Right lobe of liver (tissue), 6 donors: ENCODE data around the gene PPCS. TPM values are rescaled to one million over a fixed set of nuclear protein-coding genes. Genes with fewer than 3 reads are reported as not detected.
"Not testable (repeated sequence)": the region's sequence is repeated elsewhere in the genome, so short reads cannot be mapped to it uniquely, and the experiment has no call there.

ENCODE experiments used
- ATAC-seq, 4 donors: fragments of 200-7000 bp; cut with Tn5 transposase; one replicate each; pipeline ENCODE4 v1.9.1; 2020; ENCODE audit warnings: mild to moderate bottlenecking in 4 of 4, moderate library complexity in 4 of 4
- DNase-seq, 3 donors: peaks; one replicate each; pipeline ENCODE4 v3.0.0-alpha.2; 2020
- H3K27ac ChIP-seq, 3 donors: fragments of 200-600 bp; one replicate each; pipeline ENCODE4 v1.8.0; 2022
- H3K27me3 ChIP-seq, 2 donors: fragments of 200-600 bp; one replicate each; pipeline ENCODE4 v1.8.0; 2022
- H3K36me3 ChIP-seq, 4 donors: fragments of 200-600 bp; sonication (generic) in 1 of 4; one replicate each; pipeline versions ENCODE4 v1.5.1 to v1.8.0; 2017 to 2022; ENCODE audit warnings: control low read depth in 1 of 4
- H3K4me1 ChIP-seq, 4 donors: fragments of 200-600 bp; sonication (generic) in 1 of 4; one replicate each; pipeline versions ENCODE4 v1.5.1 to v1.8.0; 2017 to 2022; ENCODE audit warnings: control low read depth in 1 of 4
- H3K4me3 ChIP-seq, 3 donors: fragments of 200-600 bp; one replicate each; pipeline ENCODE4 v1.8.0; 2022
- H3K9me3 ChIP-seq, 4 donors: fragments of 200-600 bp; sonication (generic) in 1 of 4; one replicate each; pipeline versions ENCODE4 v1.5.1 to v1.8.0; 2017 to 2022; ENCODE audit warnings: control low read depth in 1 of 4
- POLR2A ChIP-seq: fragments of 450-650 bp; IDR thresholded peaks from one replicate; pipeline ENCODE4 v1.6.1; 2017; ENCODE audit warnings: antibody characterized with exemption, mild to moderate bottlenecking
- WGBS: methylation state at CpG from one replicate; pipeline ENCODE4 v1.1.6; 2018; ENCODE audit warnings: low coverage, low lambda C conversion rate; ENCODE audit not compliant: insufficient coverage; ENCODE audit errors: missing lambda C conversion rate; 5-methylcytosine and 5-hydroxymethylcytosine counted together
- intact Hi-C, 2 donors: fragments of 100-400 bp; cut with DNase I; formaldehyde crosslinking; loops; one replicate each; pipeline versions ENCODE4 v1.11.2 to v1.14.1; 2022
- total RNA-seq, 6 experiments: library from RNA; depleted of rRNA in 2 of 6; stranded (reverse); fragments of >200 nt in 2 of 6; fragmentation: NEBNext Ultra II Directional in 3 of 6; extraction: Animal tissue kit (Norgen Biotek cat#: 25700) in 3 of 6; gene quantifications; one replicate each; pipeline versions ENCODE4 v1.1.0 to v1.2.4, GENCODE V29; 2016 to 2023
- TF ChIP-seq, protein P1 (sequence below), 4 donors: fragments of 200-600 bp in 3 of 4; fragments of 450-650 bp in 1 of 4; IDR thresholded peaks; one replicate each; pipeline versions ENCODE4 v1.5.1 to v1.8.0; 2016 to 2022; ENCODE audit warnings: antibody characterized with exemption in 4 of 4, mild to moderate bottlenecking in 2 of 4
- donor health status: DM: no; HTN: yes; CAD: no.
- donor health status: DM: no; HTN: no; CAD: no.
- donor health status: DM: no; HTN: no; CAD: no.
- donor health status: DM: no; HTN: yes; CAD: no.
- donor health status: DM: no; HTN: yes; CAD: no.

PPCS gene
- total RNA-seq, 6 experiments from 2014 or later, result 36.3 to 44.1 (median 42.7) TPM

DNA sequence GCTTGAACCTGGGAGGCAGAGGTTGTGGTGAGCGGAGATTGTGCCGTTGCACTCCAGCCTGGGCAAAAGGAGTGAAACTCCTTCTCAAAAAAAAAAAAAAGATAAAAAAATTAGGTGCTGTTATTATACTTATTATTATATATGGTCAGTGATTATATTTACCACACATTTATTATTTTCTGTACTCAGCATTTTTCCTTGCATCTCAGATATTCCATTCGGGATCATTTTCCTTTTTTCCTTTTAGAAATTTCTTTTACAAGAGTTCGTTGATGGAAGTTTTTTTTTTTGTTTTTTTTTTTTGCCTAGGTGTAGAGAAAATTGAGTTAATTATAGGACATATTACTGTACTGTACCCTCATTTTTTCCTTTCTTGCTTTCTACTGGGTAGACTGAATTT lies 20.3 kb downstream of the PPCS start:
- no peak for DNase-seq
- Histone ChIP-seq H3K27me3 (no peaks in the 10 kb centered on the region), H3K9me3 (no peaks in the 10 kb centered on the region), H3K4me1 (no peaks in the 10 kb centered on the region), H3K27ac (no peak overlapping the region), H3K4me3 (no peak overlapping the region), H3K36me3 (no peaks in the 10 kb centered on the region)
- intact Hi-C loops, result no loop called here
- ATAC-seq, result no peak
- 83% methylated on average over 4 of the region's 4 CpGs for WGBS
- TF ChIP-seq, protein P1, sequence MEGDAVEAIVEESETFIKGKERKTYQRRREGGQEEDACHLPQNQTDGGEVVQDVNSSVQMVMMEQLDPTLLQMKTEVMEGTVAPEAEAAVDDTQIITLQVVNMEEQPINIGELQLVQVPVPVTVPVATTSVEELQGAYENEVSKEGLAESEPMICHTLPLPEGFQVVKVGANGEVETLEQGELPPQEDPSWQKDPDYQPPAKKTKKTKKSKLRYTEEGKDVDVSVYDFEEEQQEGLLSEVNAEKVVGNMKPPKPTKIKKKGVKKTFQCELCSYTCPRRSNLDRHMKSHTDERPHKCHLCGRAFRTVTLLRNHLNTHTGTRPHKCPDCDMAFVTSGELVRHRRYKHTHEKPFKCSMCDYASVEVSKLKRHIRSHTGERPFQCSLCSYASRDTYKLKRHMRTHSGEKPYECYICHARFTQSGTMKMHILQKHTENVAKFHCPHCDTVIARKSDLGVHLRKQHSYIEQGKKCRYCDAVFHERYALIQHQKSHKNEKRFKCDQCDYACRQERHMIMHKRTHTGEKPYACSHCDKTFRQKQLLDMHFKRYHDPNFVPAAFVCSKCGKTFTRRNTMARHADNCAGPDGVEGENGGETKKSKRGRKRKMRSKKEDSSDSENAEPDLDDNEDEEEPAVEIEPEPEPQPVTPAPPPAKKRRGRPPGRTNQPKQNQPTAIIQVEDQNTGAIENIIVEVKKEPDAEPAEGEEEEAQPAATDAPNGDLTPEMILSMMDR (IDR thresholded peaks at IDR 0.05), result no peak
- no peak for TF ChIP-seq POLR2A

DNA sequence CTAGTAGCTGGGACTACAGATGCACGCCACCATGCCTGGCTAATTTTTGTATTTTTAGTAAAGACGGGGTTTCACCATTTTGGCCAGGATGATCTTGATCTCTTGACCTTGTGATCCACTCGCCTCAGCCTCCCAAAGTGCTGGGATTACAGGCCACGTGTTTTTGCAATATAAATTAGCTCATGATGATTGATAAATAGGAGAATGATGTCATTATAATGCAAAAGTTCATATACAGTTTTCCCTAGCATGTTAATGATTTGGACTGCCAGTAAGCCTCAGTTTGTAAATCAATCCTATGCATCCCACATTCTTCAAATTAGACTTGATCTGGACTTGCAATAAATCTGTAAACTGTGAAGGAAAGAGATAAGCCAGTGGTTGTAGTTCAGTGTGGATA lies 21.0 kb downstream of the PPCS start:
- 84% methylated on average over 4 of the region's 4 CpGs for WGBS
- H3K9me3 ChIP-seq, H3K27ac ChIP-seq, H3K4me3 ChIP-seq, DNase-seq, intact Hi-C loops, H3K4me1 ChIP-seq, ATAC-seq, H3K36me3 ChIP-seq, H3K27me3 ChIP-seq: not testable (repeated sequence)

DNA sequence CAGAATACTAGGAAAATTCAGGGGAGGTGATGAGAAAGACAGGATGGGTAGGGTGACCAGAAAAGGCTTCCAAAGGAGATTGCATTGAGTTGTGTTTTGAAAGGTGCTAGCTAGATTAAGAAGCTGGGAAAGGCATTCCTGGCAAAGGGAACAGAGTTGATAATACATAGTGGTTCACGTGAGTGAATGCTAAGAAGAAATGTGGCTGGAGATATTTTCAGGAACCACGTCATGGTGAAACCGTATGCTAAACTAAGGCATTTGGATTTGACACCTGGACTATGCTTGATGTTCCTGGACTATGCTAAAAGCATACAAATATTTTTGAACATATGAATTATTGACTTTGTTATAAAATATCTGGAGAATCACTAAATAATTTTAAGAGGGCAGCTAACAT lies 21.4 kb downstream of the PPCS start:
- H3K36me3 ChIP-seq, result no peaks in the 10 kb centered on the region
- TF ChIP-seq POLR2A, result no peak
- TF ChIP-seq, protein P1 (IDR thresholded peaks at IDR 0.05), result no peak
- 71% methylated on average over 1 of the region's 3 CpGs for WGBS
- no peak overlapping the region for H3K27ac ChIP-seq
- H3K4me3 ChIP-seq, result no peak overlapping the region
- H3K4me1 ChIP-seq, result no peaks in the 10 kb centered on the region
- ATAC-seq (no peak), DNase-seq (no peak)
- no peaks in the 10 kb centered on the region for H3K9me3 ChIP-seq
- intact Hi-C loops, result no loop called here
- H3K27me3 ChIP-seq, result no peaks in the 10 kb centered on the region

DNA sequence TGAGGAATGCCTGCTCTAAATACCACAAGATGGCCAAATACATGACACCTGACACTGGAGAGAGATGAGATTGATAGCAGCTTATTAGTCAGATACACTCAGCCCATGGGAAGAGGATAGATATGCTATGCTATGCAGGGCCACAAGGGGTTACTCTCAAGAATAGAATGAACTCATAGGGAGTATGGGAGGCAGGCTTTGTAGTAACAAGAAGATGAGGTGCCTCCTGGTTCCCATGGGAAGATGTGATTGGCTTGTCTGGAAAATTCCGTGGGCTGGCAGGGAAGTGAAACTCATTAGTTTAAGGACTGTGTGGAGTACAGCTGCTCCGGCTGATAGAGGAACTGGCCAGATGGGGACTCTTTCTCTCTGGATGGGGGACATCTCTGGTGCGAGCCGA lies 23.3 kb downstream of the PPCS start:
- Histone ChIP-seq H3K4me3 (no peak overlapping the region), H3K4me1 (no peaks in the 10 kb centered on the region), H3K27me3 (no peaks in the 10 kb centered on the region), H3K27ac (no peak overlapping the region), H3K9me3 (no peaks in the 10 kb centered on the region), H3K36me3 (no peaks in the 10 kb centered on the region)
- intact Hi-C loops, result no loop called here
- no peak for TF ChIP-seq POLR2A
- TF ChIP-seq, protein P1 (IDR thresholded peaks at IDR 0.05), result no peak
- 24% methylated on average over 2 of the region's 4 CpGs for WGBS
- DNase-seq (no peak), ATAC-seq (no peak)

DNA sequence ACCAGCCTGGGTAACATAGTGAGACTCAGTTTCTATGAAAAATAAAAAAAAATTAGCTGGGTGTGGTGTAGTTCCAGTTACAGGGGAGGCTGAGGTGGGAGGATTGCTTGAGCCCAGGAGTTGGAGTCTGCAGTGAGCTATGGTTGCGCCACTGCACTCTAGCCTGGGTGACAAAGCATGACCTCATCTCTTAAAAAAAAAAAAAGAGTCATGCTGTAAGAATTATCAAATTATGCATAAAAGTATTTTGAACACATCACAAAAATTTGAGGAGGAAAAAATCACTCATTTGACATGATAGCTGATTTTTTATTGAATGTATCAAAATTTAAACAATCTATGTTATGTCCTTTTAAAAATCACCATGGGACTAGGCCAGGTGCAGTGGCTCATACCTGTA lies 24.6 kb downstream of the PPCS start:
- Histone ChIP-seq H3K27me3 (no peaks in the 10 kb centered on the region), H3K9me3 (no peaks in the 10 kb centered on the region), H3K36me3 (no peaks in the 10 kb centered on the region), H3K4me1 (no peaks in the 10 kb centered on the region), H3K27ac (no peak overlapping the region), H3K4me3 (no peak overlapping the region)
- WGBS, result 100% methylated on average over 1 of the region's 1 CpG
- DNase-seq (no peak), ATAC-seq (no peak)
- TF ChIP-seq POLR2A, result no peak
- TF ChIP-seq, protein P1 (IDR thresholded peaks at IDR 0.05), result no peak
- intact Hi-C loops, result no loop called here
